GM12892 (cell line): Measurements from ENCODE around the gene CNTFR.

Experiments
- POLR2A ChIP-seq: IDR thresholded peaks from 2 replicates; pipeline ENCODE4 v1.6.1; 2011; ENCODE audit warnings: low read depth, low read length, control low read depth
- POLR2AphosphoS5 ChIP-seq: IDR thresholded peaks from 2 replicates; pipeline ENCODE4 v1.6.1; 2011; ENCODE audit warnings: low read depth, low read length, control low read depth

GRCh38 chr9:34552606-34552981, 36.9 kb downstream of the CNTFR start:
- no peak for TF ChIP-seq POLR2A
- TF ChIP-seq POLR2AphosphoS5 = no peak
